K562 (cell line): Measurements from ENCODE around the gene GPR78. TPM values are rescaled to one million over a fixed set of nuclear protein-coding genes. Genes with fewer than 3 reads are reported as not detected.
A peak's percentile ranks its signal among the peaks of the same experiment; 100 is the strongest.

Source experiments
- ATF6 ChIP-seq: sonication (generic); formaldehyde crosslinking; IDR thresholded peaks from 2 replicates; pipeline ENCODE4 v1.4.0; 2020; ENCODE audit warnings: mild to moderate bottlenecking, missing genetic modification reagents
- DIDO1 ChIP-seq: fragments of 450-650 bp; IDR thresholded peaks from 2 replicates; pipeline ENCODE4 v1.6.1; 2016; ENCODE audit warnings: low read depth, missing biosample characterization, missing genetic modification characterization
- DLX4 ChIP-seq: fragments of 250-450 bp; sonication (Bioruptor Pico); IDR thresholded peaks from 2 replicates; pipeline ENCODE4 v1.6.1; 2021; ENCODE audit warnings: mild to moderate bottlenecking
- EHMT2 ChIP-seq: fragments of 450-650 bp; IDR thresholded peaks from 2 replicates; pipeline ENCODE4 v1.6.1; 2018; ENCODE audit warnings: antibody characterized with exemption
- FOXA3 ChIP-seq, 2 experiments: fragments of 450-650 bp in 1 of 2; sonication (generic) in 1 of 2; formaldehyde crosslinking; IDR thresholded peaks in 1 of 2; conservative IDR thresholded peaks in 1 of 2; 2 replicates each; pipeline versions ENCODE4 v1.4.0 to v1.8.0; 2020 to 2022; ENCODE audit warnings: mild to moderate bottlenecking in 2 of 2, missing genetic modification reagents in 1 of 2
- GMEB1 ChIP-seq: fragments of 250-450 bp; sonication (Bioruptor Pico); IDR thresholded peaks from 2 replicates; pipeline ENCODE4 v1.4.0; 2020; ENCODE audit warnings: mild to moderate bottlenecking
- MAX ChIP-seq: sonication (generic); formaldehyde crosslinking; IDR thresholded peaks from 2 replicates; pipeline ENCODE4 v1.9.0; 2022; ENCODE audit warnings: mild to moderate bottlenecking, missing genetic modification reagents
- MAZ ChIP-seq, 2 experiments: fragments of 450-650 bp in 1 of 2; sonication (generic) in 1 of 2; formaldehyde crosslinking; IDR thresholded peaks in 1 of 2; conservative IDR thresholded peaks in 1 of 2; 2 replicates each; pipeline versions ENCODE4 v1.4.0 to v1.5.0; 2020; ENCODE audit warnings: mild to moderate bottlenecking in 1 of 2, missing genetic modification reagents in 1 of 2
- POLR3G ChIP-seq: IDR thresholded peaks from 2 replicates; pipeline ENCODE4 v1.6.1; 2011; ENCODE audit not compliant: insufficient read length, insufficient replicate concordance; ENCODE audit errors: extremely low read depth
- SIX5 ChIP-seq, 2 experiments: IDR thresholded peaks; 2 replicates each; pipeline ENCODE4 v1.6.1; 2011; ENCODE audit warnings: low read length in 2 of 2, borderline replicate concordance in 1 of 2, low read depth in 1 of 2, mild to moderate bottlenecking in 1 of 2, moderate library complexity in 1 of 2; ENCODE audit not compliant: insufficient read depth in 1 of 2
- SP1 ChIP-seq: sonication (generic); formaldehyde crosslinking; IDR thresholded peaks from 2 replicates; pipeline ENCODE4 v1.8.1; 2022; ENCODE audit warnings: mild to moderate bottlenecking, missing genetic modification reagents
- TFAM ChIP-seq: fragments of 250-450 bp; sonication (Bioruptor Pico); conservative IDR thresholded peaks from 2 replicates; pipeline ENCODE4 v1.5.0; 2021; ENCODE audit warnings: mild to moderate bottlenecking, moderate library complexity
- TRIM28 ChIP-seq: fragments of 450-650 bp; IDR thresholded peaks from 2 replicates; pipeline ENCODE4 v1.6.1; 2017
- ZBTB5 ChIP-seq: fragments of 450-650 bp; IDR thresholded peaks from 2 replicates; pipeline ENCODE4 v1.6.1; 2017; ENCODE audit warnings: antibody characterized with exemption
- polyA plus RNA-seq, 8 experiments: library from polyadenylated mRNA; depleted of rRNA in 4 of 8; stranded (reverse) in 5 of 8; unstranded in 3 of 8; fragments of >200 nt; fragmentation: Nextera tagmentation in 2 of 8; fragmentation: Illumina TruSeq in 1 of 8; extraction: Ambion mirVana in 2 of 8; extraction: Trizol in 1 of 8; gene quantifications; 2 replicates each; pipeline versions ENCODE4 v1.2.1 to v1.2.3, GENCODE V29; 2011 to 2014; ENCODE audit warnings: inconsistent platforms in 1 of 8, missing spikeins in 1 of 8
- total RNA-seq, 7 experiments: library from RNA; depleted of rRNA in 6 of 7; stranded (reverse); fragments of >200 nt in 6 of 7; fragmentation: Illumina TruSeq in 2 of 7; extraction: Trizol in 2 of 7; gene quantifications; 2 replicates each; pipeline versions ENCODE4 v1.2.1 to v1.2.3, GENCODE V29; 2011 to 2021; ENCODE audit warnings: low replicate concordance in 1 of 7
- TF ChIP-seq, protein P1 (sequence below): fragments of 450-650 bp; IDR thresholded peaks from 2 replicates; pipeline ENCODE4 v1.6.1; 2016; ENCODE audit warnings: antibody characterized with exemption
- TF ChIP-seq, protein P2 (sequence below): IDR thresholded peaks from 2 replicates; pipeline ENCODE4 v1.6.1; 2014; ENCODE audit warnings: antibody characterized with exemption

The GPR78 gene
- total and polyA plus RNA-seq, 9 of the 15 experiments (the other 6 are each of a cell fraction or from before 2014, with no cell fraction given): 0.04 to 0.13 (median 0.07) TPM; not detected in 4

DNA sequence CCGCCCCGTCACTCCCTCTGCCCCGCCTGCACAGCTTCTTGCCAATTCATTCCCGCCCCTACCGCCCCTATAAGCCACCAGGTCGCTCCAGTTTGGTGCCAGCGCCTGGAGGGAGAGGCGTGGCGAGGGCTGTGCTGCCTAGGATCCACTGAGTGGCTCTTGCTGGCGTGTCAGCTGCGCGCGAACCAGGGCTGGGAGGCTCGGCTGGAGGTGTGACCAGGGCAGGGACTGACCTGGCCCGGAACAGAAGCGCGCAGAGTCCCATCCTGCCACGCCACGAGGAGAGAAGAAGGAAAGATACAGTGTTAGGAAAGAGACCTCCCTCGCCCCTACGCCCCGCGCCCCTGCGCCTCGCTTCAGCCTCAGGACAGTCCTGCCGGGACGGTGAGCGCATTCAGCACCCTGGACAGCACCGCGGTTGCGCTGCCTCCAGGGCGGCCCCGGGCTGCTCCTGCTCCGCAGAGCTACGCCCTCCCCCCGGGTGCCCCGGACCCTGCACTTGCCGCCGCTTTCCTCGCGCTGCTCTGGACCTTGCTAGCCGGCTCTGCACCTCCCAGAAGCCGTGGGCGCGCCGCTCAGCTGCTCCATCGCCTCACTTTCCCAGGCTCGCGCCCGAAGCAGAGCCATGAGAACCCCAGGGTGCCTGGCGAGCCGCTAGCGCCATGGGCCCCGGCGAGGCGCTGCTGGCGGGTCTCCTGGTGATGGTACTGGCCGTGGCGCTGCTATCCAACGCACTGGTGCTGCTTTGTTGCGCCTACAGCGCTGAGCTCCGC lies at the start of gene GPR78 (continued):
- TF ChIP-seq GMEB1 (CRISPR knock-in tag) (no peak), SP1 (CRISPR knock-in tag) (no peak), EHMT2 (peak; percentile 98), DIDO1 (tag) (no peak), MAX (peak; percentile 41), ATF6 (CRISPR knock-in tag) (peak; percentile 90; the same call in 1 of the 2 replicates), POLR3G (no peak), SIX5 (IDR thresholded peaks at IDR 0.05; ENCODE audit: borderline replicate concordance in 1 of 2, insufficient read depth in 1 of 2, low read depth in 1 of 2, low read length in 2 of 2) (no peak), MAZ (CRISPR knock-in tag; conservative IDR thresholded peaks at IDR 0.05 in 1 of 2, IDR thresholded peaks at IDR 0.05 in 1 of 2) (peak in 1 of 2 experiments; percentile 92; a peak in 2 of 4 replicates), ZBTB5 (no peak), DLX4 (no peak), TFAM (CRISPR knock-in tag) (no peak), TRIM28 (no peak), FOXA3 (CRISPR knock-in tag; conservative IDR thresholded peaks at IDR 0.05 in 1 of 2, IDR thresholded peaks at IDR 0.05 in 1 of 2) (peak in 1 of 2 experiments; percentile 76; a peak in 1 of 4 replicates)
- TF ChIP-seq, protein P1, sequence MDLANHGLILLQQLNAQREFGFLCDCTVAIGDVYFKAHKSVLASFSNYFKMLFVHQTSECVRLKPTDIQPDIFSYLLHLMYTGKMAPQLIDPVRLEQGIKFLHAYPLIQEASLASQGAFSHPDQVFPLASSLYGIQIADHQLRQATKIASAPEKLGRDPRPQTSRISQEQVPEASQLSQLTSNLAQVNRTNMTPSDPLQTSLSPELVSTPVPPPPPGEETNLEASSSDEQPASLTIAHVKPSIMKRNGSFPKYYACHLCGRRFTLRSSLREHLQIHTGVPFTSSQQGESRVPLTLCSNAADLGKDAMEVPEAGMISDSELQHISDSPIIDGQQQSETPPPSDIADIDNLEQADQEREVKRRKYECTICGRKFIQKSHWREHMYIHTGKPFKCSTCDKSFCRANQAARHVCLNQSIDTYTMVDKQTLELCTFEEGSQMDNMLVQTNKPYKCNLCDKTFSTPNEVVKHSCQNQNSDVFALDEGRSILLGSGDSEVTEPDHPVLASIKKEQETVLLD: no peak
- TF ChIP-seq, protein P2, sequence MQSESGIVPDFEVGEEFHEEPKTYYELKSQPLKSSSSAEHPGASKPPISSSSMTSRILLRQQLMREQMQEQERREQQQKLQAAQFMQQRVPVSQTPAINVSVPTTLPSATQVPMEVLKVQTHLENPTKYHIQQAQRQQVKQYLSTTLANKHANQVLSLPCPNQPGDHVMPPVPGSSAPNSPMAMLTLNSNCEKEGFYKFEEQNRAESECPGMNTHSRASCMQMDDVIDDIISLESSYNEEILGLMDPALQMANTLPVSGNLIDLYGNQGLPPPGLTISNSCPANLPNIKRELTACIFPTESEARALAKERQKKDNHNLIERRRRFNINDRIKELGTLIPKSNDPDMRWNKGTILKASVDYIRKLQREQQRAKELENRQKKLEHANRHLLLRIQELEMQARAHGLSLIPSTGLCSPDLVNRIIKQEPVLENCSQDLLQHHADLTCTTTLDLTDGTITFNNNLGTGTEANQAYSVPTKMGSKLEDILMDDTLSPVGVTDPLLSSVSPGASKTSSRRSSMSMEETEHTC: no peak
